Activated CD4-positive, alpha-beta T cell treated with anti-CD3 and anti-CD28 coated beads, Interleukin-2, amount 50 U/mL, for 1 hour (primary cell): ENCODE results near the gene ZNF444.
A peak's percentile ranks its signal among the peaks of the same experiment; 100 is the strongest.

Source experiments
- DNase-seq: peaks from one replicate; pipeline ENCODE4 v3.0.0-alpha.2; 2020

ZNF444 gene

GRCh38 chr19:56107626-56108351, 33.3 kb upstream of the ZNF444 start:
- DNase-seq: no peak

DNA sequence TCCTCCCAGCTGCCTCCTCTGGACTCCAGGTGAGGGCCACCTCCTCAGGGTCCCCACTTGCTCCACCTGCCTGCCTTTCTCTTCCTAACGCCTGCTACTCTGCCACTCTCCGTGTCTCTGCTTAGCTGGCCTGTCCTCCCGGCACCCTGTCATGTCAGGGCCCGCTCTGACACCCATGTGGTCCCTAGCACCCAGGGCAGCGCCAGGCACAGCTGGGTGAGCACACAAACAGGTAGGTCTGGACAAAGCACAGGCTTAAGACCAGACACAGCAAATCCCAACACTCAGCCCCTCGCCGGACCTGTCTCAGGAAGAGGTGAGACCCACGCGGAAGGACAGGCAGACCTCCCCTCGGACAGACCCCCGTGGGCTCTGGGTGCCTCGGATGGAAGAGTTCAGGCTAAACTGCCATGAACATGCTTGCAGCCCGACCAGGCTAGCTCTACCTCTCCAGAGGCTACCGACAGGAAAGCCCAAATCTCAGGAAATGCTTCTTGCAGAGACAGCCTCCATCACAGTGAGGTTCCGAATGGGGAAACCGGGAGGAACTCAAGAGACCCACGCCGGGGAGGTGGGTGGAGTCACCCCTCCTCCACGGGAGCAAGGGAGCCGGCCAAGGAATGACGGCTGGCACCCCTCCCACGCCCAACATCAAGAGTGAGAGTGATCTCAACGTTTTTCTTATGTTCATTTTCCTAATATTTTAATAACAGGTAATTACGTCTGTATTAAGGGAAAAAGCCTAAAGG, 32.5 kb upstream of the ZNF444 start:
- DNase-seq: no peak

DNA sequence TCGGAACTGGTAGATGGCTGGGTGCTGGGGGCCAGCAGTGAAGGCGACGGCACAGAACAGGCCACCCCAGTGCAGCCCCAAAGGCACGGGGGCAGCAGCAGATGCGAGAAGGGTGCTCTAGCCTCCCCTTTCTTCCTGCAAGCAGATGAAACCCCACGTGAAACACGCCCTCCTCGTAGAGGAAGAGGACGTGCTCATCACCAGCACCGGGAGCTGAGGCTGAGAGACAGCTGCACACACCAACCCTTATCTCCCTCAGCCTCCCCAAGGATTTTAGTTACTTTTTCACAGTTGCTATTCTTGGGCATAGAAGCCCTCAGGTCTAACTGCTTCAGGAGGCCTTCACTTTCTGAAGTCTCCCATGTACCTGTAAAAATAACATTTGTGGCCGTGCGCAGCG, 31.9 kb upstream of the ZNF444 start:
- DNase-seq: no peak

- no peak for DNase-seq
Observed at GRCh38 chr19:56110515-56111448, 30.3 kb upstream of the ZNF444 start.

GRCh38 chr19:56111601-56112312, 29.3 kb upstream of the ZNF444 start:
- peak; percentile 9 for DNase-seq

- no peak for DNase-seq
Observed at GRCh38 chr19:56112313-56112709, 28.8 kb upstream of the ZNF444 start.

DNA sequence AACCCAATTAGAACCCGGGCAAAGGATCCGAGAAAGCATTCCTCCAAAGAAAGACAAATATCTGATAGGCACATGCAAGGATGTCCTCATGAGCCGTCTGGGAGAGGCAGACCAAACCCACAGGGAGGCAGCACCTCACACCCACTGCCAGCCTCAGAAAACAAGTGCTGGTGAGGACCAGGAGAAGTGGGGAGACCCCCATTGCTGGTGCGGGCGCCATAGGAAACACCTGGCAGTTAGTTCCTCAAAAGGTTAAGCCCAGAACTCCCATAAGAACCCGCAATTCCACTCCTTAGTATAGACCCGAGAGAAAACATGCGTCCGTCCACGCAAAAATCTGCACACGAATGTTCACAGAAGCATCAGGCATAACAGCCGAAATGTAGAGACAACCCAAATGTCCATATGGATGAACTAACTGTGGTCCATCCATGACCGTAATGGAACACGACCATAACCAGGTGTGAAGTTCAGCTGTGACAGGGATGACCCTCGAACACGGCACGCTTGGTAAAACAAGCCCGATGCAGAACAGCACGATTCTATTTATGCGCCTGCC, 27.9 kb upstream of the ZNF444 start:
- no peak for DNase-seq

- no peak for DNase-seq
Observed at GRCh38 chr19:56114051-56114777, 26.9 kb upstream of the ZNF444 start.

DNA sequence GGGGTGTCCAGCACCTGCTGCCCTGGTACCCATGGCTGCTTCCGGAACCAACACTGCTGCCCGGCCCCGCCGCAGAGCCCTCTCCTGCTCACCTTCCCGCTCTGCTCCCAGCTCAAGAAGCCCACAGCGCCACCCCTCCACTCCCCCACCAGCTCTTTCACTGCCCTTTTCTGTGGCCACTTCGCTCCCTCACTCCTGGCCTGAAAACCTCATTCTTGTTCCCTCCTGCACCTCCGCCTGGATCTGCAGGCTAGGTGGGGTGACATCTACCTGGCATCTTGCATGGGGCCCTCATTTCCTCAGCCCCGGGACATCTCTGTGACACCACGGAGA, 26.3 kb upstream of the ZNF444 start:
- no peak for DNase-seq

- DNase-seq: no peak
Observed at GRCh38 chr19:56115490-56115889, 25.6 kb upstream of the ZNF444 start.

DNA sequence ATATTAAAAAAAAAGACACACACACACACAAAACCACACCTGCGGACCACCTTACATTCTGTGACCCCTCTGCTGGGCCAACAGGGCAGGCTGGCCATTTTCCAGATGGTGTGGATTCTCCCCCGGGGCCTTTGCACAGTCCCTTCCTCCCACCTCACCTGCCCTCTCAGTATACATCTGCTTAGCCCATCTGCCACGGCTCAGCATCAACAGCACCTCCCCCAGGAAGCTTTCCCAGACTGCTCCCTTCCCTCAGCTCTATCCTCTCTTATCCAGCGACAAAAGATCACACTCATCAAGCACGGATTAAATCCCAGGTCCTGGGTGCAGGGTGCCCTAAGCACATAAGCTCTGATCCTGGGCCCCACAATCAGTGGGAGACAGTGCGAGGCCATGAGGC, 24.5 kb upstream of the ZNF444 start:
- no peak for DNase-seq

DNA sequence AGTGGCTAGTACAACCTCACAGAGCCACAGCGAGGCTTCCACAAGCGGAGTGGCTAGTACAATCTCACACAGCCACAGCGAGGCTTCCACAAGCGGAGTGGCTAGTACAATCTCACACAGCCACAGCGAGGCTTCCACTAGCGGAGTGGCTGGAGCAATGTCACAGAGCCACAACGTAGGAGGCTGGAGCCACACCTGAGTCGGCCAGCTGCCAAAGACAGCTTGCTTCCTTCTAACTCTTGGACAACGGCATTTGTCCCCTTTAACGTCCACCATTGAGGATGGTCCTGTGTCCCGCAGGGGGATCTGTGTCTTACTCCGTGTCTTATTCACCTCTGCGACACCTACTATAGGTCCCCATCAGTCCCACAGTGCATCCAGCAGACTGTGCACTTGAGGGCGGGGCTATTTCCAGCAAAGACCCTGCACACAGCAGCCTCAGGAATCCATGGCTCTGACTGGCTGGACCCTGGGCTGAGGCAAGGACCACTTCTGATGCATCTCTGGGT, 23.7 kb upstream of the ZNF444 start:
- DNase-seq: no peak

GRCh38 chr19:56117889-56118288, 23.2 kb upstream of the ZNF444 start:
- no peak for DNase-seq

DNA sequence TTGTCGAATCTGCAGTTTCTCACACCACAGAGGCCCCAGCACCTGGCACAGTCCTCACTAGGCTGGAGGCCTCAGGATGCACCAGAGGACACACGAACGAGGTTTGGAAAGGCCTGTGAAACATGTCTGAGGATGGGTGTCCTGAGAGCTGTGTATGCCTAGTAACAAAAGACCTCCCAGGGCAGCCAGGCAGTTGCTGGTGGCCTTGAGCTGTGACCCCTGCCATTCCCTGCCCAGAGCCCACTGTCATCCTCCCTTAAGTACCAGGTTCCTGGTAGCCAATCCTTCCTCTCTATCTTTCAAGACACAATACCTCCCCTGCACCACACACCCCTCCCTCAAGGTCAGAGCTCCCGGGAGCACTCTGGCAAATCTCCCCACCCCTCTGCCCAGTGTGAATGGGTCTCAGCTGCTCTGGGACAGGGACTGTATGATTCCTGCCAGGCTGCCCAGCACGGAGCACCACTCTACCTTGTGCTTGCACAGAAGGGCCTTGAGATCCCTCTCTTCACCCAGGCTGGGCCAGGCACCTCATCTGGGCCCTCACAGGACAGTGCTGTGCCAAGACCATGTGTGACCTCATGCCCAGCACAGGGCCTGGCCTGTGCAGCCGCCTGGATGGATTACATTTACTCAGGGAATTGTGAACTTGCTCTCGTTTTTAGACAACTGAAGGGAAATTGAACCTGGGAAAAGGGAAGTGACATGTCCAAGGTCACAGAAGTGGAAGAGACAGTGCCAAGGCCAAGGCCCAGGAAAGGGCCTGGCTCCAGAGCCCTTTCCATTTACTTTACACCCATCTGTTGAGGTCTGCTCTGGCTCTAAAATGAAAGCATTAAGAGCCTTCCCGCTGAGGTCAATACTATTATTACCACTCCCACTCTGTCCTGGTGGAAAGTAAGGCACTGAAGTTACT, 22.2 kb upstream of the ZNF444 start:
- no peak for DNase-seq

DNA sequence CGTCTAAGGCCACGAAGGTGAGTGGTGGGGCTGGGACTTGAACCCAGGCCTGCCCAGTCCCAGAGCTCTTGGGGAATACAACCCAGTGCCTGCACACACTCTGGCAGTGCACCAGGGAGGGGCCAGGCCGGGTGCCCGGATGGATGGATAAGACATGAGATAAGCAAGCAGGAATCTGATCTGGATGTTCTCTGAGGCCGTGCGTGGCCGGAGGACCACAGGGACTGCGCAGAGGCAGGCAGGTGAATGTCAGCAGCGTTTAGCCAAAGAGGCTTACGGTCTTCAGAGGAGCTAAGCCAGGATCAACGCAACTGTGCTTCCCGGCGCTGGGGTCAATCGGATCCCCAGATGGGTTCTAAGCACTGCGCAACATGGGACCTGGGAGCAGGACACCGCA, 21.5 kb upstream of the ZNF444 start:
- no peak for DNase-seq

- DNase-seq: no peak
Observed at GRCh38 chr19:56120002-56120370, 21.1 kb upstream of the ZNF444 start.

GRCh38 chr19:56120371-56121179, 20.5 kb upstream of the ZNF444 start:
- DNase-seq: peak; percentile 71

DNA sequence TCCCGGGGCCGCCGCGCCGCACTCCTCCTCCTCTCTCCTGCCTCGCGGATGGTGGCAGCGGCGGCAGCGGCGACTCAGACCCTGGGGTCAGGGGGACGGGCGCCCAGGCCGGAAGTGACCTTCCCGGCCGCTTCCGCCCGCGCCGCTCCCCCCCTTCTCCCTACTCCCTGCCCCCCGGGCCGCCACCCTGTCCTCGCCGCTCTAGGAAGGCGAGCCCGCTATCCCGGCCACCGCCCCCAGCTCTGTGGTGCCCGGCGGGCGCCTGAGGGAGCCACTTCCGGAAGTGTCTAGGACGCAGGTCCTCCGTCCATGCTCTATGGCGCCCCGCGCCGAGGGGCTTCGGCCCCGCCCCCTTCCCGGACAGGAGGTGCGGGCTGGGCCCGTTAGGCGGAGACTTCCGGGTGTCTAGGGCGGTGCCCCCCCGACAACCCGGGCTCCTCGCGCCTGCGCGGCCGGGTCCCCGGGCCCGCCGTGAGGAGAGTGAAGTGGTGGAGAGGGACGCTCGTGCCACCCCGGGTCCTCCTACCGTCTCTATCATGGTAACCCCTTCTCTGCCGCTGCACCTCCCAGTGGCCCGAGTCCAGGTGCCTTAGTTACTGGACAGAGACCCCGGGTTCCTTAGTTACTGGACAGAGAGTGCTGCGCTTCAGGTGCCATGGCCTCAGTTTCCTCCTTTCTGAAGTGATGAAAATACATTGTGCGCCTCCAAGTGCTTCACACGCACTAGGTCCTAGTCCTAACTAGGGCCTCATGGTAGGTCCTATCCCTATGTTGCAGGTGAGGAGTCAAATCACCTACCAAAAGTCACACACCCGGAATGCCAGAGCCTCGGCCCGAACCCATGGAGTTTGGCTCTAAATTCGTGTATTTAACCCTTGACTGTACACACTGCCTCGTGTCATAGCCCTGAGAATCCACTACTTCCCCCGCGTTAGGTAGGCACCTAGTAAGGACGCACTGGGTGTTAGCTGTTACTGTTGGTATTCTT, 19.6 kb upstream of the ZNF444 start, which contains the start of gene ZNF787:
Gene ZNF787, minus strand, starts transcription at position 116 of the 988 bp plus-strand sequence. CDS start 18,078 bp downstream, outside the sequence.
- DNase-seq: peak; percentile 95
